Astrocyte of the spinal cord (primary cell): Measurements from ENCODE around the gene CAPN14.

Experiments used
- DNase-seq: peaks from one replicate; pipeline ENCODE4 v3.0.0; 2011; ENCODE audit warnings: low read depth, low spot score
- H3K4me3 ChIP-seq: 2 replicates; pipeline ENCODE4 v1.5.1; 2011; ENCODE audit warnings: low read depth, mild to moderate bottlenecking, low read length, moderate library complexity
- in situ Hi-C: cut with HindIII; loops from 2 replicates; pipeline ENCODE4 v1.10.0; 2017; ENCODE audit warnings: low sequenced_read_pairs
- TF ChIP-seq, protein P1 (sequence below): IDR thresholded peaks from 2 replicates; pipeline ENCODE4 v1.5.1; 2012; ENCODE audit warnings: low read depth, mild to moderate bottlenecking, low read length, inconsistent platforms

CAPN14 gene

DNA sequence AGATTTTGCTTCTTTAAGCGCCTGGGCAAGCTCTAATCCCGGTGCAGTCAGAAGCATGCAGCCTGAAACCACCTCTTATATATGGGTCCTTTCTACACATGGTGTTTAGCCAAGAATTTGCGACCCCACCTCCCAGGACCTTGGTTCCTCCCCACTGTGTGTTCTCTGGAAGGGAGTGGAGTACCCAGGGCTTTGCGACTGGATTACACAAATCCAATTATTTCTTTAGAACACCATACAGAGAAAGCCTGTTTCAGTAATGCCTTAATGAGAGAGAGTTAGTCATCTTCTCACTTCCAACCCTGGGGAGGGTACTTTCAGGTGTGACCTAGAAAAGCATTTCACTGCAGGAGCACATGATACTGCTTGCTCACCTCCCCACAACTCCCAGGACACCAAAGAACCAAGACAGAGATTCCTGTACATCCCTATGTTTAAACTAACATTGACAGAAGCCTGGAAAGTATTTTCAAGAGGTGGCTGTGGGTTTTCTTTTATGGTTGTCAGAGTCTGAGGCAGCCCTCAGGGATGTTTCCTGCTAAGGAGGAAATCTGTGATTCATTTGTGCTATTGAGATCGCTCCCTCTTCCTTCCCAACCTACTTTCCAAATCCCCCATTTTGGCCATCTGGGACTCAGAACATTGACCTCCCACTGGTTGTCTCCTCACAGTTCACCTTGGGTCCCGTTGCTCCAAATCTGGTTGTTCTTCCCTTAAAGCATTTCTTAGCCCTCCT is at the start of gene CAPN14:
Gene CAPN14, minus strand, starts transcription at position 51 of the 736 bp plus-strand sequence. CDS start 12,068 bp downstream, outside the sequence.
- no peak within 1 kb of the TSS for H3K4me3 ChIP-seq
- in situ Hi-C loops = no loop called here
- TF ChIP-seq, protein P1, sequence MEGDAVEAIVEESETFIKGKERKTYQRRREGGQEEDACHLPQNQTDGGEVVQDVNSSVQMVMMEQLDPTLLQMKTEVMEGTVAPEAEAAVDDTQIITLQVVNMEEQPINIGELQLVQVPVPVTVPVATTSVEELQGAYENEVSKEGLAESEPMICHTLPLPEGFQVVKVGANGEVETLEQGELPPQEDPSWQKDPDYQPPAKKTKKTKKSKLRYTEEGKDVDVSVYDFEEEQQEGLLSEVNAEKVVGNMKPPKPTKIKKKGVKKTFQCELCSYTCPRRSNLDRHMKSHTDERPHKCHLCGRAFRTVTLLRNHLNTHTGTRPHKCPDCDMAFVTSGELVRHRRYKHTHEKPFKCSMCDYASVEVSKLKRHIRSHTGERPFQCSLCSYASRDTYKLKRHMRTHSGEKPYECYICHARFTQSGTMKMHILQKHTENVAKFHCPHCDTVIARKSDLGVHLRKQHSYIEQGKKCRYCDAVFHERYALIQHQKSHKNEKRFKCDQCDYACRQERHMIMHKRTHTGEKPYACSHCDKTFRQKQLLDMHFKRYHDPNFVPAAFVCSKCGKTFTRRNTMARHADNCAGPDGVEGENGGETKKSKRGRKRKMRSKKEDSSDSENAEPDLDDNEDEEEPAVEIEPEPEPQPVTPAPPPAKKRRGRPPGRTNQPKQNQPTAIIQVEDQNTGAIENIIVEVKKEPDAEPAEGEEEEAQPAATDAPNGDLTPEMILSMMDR = no peak
- no peak for DNase-seq

GRCh38 chr2:31266804-31267203 is 49.5 kb upstream of the CAPN14 start:
- TF ChIP-seq, protein P1 = no peak
- no peak for DNase-seq
- no peak overlapping the region for H3K4me3 ChIP-seq
- in situ Hi-C loops = no loop called here

GRCh38 chr2:31265234-31265633 is 47.9 kb upstream of the CAPN14 start:
- H3K4me3 ChIP-seq = no peak overlapping the region
- no peak for DNase-seq
- in situ Hi-C loops = no loop called here
- TF ChIP-seq, protein P1 = no peak

DNA sequence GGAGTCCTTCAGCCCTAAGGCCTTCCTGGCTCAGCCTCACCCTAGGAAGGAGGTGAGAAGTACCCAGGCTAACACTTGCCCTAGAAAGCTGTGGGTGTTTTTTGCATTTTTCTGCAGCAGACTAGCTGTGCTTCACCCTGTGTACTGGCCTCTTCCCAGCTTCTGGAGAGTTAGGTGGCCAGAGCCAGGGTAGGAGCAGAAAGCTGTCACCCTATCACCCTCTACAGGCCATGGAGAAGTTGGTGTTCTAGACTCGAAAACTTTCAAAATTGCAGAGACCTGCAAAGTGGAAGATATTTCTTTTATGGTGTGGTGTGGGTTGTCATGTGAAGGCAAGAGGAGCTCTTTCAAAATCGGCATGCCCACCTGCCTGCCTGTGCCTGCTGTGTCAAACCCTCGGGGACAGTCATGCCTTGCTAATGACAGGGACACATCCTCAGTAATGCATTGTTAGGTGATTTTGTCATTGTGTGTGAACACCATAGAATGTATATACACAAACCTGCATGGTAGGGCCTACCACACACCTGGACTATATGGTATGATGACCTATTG is 46.4 kb upstream of the CAPN14 start:
- TF ChIP-seq, protein P1 = no peak
- no peak overlapping the region for H3K4me3 ChIP-seq
- in situ Hi-C loops = no loop called here
- no peak for DNase-seq

- no peak overlapping the region for H3K4me3 ChIP-seq
- TF ChIP-seq, protein P1 = no peak
- no peak for DNase-seq
- in situ Hi-C loops = no loop called here
Measured at GRCh38 chr2:31260870-31261269, 43.6 kb upstream of the CAPN14 start.

DNA sequence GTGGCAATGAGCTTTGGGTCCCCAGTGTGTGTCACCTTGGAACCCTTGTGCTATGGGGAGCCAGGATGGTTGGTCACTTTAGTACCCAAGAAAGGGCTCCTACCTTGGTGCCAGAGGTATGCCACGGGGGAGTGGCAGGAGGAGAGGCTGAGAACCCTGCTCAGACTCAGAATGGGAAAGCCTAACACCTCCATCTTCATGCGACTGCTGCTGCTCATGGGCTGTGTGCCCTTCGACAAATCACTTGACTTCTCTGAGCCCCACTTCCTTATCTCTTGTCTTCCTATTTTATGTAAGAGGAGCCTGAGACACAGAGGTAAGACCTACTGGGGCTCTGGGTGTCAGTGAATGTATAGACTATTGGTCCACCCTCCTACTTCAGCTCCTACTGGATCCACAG is 41.8 kb upstream of the CAPN14 start:
- in situ Hi-C loops = no loop called here
- TF ChIP-seq, protein P1 = no peak
- no peak for DNase-seq
- H3K4me3 ChIP-seq = no peak overlapping the region
